ENCODE data around the gene SLC16A2.

DNA sequence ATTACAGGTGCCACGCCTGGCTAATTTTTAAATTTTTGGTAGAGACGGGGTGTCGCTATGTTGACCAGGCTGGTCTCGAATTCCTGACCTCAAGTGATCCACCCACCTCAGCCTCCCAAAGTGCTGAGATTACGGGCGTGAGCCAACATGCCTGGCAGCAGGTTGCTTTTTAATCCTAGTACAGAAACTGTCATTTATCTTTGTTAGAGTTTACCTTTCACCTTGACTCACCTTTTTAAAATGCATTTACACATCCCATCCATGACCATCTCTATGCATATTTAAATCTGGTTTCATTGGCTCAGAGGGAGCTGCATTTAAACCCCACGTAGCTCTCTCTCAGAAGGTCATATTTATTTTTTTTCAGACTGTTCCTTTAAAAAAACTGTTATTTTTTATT lies 31.9 kb downstream of the SLC16A2 start:
- TF ChIP-seq, protein P1, sequence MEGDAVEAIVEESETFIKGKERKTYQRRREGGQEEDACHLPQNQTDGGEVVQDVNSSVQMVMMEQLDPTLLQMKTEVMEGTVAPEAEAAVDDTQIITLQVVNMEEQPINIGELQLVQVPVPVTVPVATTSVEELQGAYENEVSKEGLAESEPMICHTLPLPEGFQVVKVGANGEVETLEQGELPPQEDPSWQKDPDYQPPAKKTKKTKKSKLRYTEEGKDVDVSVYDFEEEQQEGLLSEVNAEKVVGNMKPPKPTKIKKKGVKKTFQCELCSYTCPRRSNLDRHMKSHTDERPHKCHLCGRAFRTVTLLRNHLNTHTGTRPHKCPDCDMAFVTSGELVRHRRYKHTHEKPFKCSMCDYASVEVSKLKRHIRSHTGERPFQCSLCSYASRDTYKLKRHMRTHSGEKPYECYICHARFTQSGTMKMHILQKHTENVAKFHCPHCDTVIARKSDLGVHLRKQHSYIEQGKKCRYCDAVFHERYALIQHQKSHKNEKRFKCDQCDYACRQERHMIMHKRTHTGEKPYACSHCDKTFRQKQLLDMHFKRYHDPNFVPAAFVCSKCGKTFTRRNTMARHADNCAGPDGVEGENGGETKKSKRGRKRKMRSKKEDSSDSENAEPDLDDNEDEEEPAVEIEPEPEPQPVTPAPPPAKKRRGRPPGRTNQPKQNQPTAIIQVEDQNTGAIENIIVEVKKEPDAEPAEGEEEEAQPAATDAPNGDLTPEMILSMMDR (IDR thresholded peaks at IDR 0.05; ENCODE audit: low read depth, low read length): no peak
- TF ChIP-seq, protein P2, sequence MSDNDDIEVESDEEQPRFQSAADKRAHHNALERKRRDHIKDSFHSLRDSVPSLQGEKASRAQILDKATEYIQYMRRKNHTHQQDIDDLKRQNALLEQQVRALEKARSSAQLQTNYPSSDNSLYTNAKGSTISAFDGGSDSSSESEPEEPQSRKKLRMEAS (IDR thresholded peaks at IDR 0.05; ENCODE audit: low read depth, low read length): no peak
- TF ChIP-seq POLR2A (IDR thresholded peaks at IDR 0.05; ENCODE audit: extremely low read depth, insufficient read length) (no peak), MYC (IDR thresholded peaks at IDR 0.05; ENCODE audit: low read depth, low read length) (no peak)
